Endothelial cell of umbilical vein (primary cell): ENCODE results near the gene PFN3. TPM values are rescaled to one million over a fixed set of nuclear protein-coding genes. Genes with fewer than 3 reads are reported as not detected.

ENCODE experiments used
- BruUV-seq: library from RNA; stranded (reverse); fragments of 400-500 nt; replicated peaks from 2 replicates; lab custom pipeline; 2021; lab: Mats Ljungman, UMichigan
- CTCF ChIA-PET: fragments of 300-600, 350-600 bp; sonication (Branson Sonifier 250); formaldehyde crosslinking; loops from one replicate; lab custom pipeline; 2021; ENCODE audit warnings: antibody characterized with exemption, inconsistent platforms; lab: Charles Lee
- POLR2A ChIA-PET: fragments of 300-600, 350-600 bp; sonication (Branson Sonifier 250); formaldehyde crosslinking; loops from one replicate; lab custom pipeline; 2021; ENCODE audit warnings: antibody characterized with exemption, inconsistent platforms; lab: Charles Lee
- DNase-seq: peaks from one replicate; pipeline ENCODE4 v3.0.0-alpha.2; 2011; ENCODE audit warnings: low read depth, low spot score
- FAIRE-seq: peaks from 2 replicates; lab custom pipeline; 2011; peaks lifted over from hg19 to GRCh38; lab: Jason Lieb, UNC
- H2AFZ ChIP-seq: 2 replicates; pipeline ENCODE4 v1.6.0; 2012; ENCODE audit warnings: low read depth, low read length, control low read depth, inconsistent platforms
- H3K27ac ChIP-seq: 2 replicates; pipeline ENCODE4 v1.5.1; 2011; ENCODE audit warnings: low read depth, mild to moderate bottlenecking, control low read depth, low read length, moderate library complexity; ENCODE audit not compliant: insufficient read depth
- H3K27me3 ChIP-seq, 2 experiments: 2 replicates each; pipeline versions ENCODE4 v1.6.0 to v1.6.1; 2011; ENCODE audit warnings: low read length in 2 of 2, mixed read lengths in 1 of 2; ENCODE audit not compliant: control insufficient read depth in 2 of 2, insufficient read depth in 2 of 2
- H3K36me3 ChIP-seq, 2 experiments: 2 replicates in 1 of 2; 3 replicates in 1 of 2; pipeline ENCODE4 v1.5.1; 2011; ENCODE audit warnings: low read length in 2 of 2, mild to moderate bottlenecking in 1 of 2, moderate library complexity in 1 of 2; ENCODE audit not compliant: control insufficient read depth in 2 of 2, insufficient read depth in 2 of 2; ENCODE audit errors: extremely low read depth in 1 of 2
- H3K4me1 ChIP-seq: 3 replicates; pipeline ENCODE4 v1.5.1; 2011; ENCODE audit warnings: mild to moderate bottlenecking, low read length; ENCODE audit not compliant: control insufficient read depth, insufficient read depth; ENCODE audit errors: extremely low read depth
- H3K4me2 ChIP-seq: 2 replicates; pipeline ENCODE4 v1.6.1; 2011; ENCODE audit warnings: low read length, control low read depth, mixed read lengths; ENCODE audit not compliant: insufficient read depth
- H3K4me3 ChIP-seq, 3 experiments: fragments of 200-600 bp in 1 of 3; sonication (generic), shearing (Covaris generic) in 1 of 3; replicated peaks in 1 of 3; 2 replicates each; pipeline ENCODE4 v1.5.1; 2011 to 2016; ENCODE audit warnings: control low read depth in 3 of 3, low read length in 3 of 3, mild to moderate bottlenecking in 2 of 3, inconsistent platforms in 1 of 3, low read depth in 1 of 3, moderate library complexity in 1 of 3; ENCODE audit not compliant: insufficient read depth in 1 of 3
- H3K79me2 ChIP-seq: 2 replicates; pipeline ENCODE4 v1.6.0; 2012; ENCODE audit warnings: low read length, inconsistent platforms; ENCODE audit not compliant: control insufficient read depth, insufficient read depth
- H3K9ac ChIP-seq: replicated peaks from 2 replicates; pipeline ENCODE3; 2011; ENCODE audit warnings: low read length, control low read depth; ENCODE audit not compliant: insufficient read depth; ENCODE audit errors: extremely low read depth
- H3K9me1 ChIP-seq: replicated peaks from 3 replicates; pipeline ENCODE4 v1.6.0; 2011; ENCODE audit warnings: mild to moderate bottlenecking, low read length; ENCODE audit not compliant: control insufficient read depth, insufficient read depth; ENCODE audit errors: extremely low read depth
- H3K9me3 ChIP-seq: replicated peaks from 2 replicates; pipeline ENCODE4 v1.5.1; 2012; ENCODE audit warnings: low read length, inconsistent platforms; ENCODE audit not compliant: control insufficient read depth, insufficient read depth
- H4K20me1 ChIP-seq: replicated peaks from 2 replicates; pipeline ENCODE3; 2011; ENCODE audit warnings: mild to moderate bottlenecking, low read length; ENCODE audit not compliant: control insufficient read depth, insufficient read depth; ENCODE audit errors: extremely low read depth
- EZH2 ChIP-seq: IDR thresholded peaks from 2 replicates; pipeline ENCODE4 v1.6.1; 2012; ENCODE audit warnings: borderline replicate concordance, low read depth, mild to moderate bottlenecking, moderate library complexity, low read length, inconsistent platforms; ENCODE audit not compliant: severe bottlenecking
- FOS ChIP-seq: IDR thresholded peaks from 2 replicates; pipeline ENCODE4 v1.6.1; 2011; ENCODE audit warnings: mild to moderate bottlenecking, low read length, moderate library complexity, borderline replicate concordance; ENCODE audit not compliant: insufficient read depth
- GATA2 ChIP-seq: IDR thresholded peaks from 2 replicates; pipeline ENCODE4 v1.7.0; 2011; ENCODE audit warnings: low read depth, mild to moderate bottlenecking, moderate library complexity, mixed read lengths, low read length; ENCODE audit not compliant: insufficient read length, insufficient read depth
- JUN ChIP-seq: IDR thresholded peaks from 2 replicates; pipeline ENCODE4 v1.6.1; 2011; ENCODE audit warnings: borderline replicate concordance, low read depth; ENCODE audit not compliant: insufficient read length, insufficient read depth
- MYC ChIP-seq: IDR thresholded peaks from one replicate; pipeline ENCODE4 v1.6.1; 2011; ENCODE audit warnings: mild to moderate bottlenecking, low read depth, low read length
- POLR2A ChIP-seq: IDR thresholded peaks from 2 replicates; pipeline ENCODE4 v1.6.1; 2012; ENCODE audit warnings: low read depth, mild to moderate bottlenecking, control low read depth, low read length
- POLR2AphosphoS5 ChIP-seq: IDR thresholded peaks from 2 replicates; pipeline ENCODE4 v1.6.1; 2012; ENCODE audit warnings: low read depth, mild to moderate bottlenecking, control low read depth, low read length, moderate library complexity; ENCODE audit not compliant: insufficient read depth
- dilution Hi-C: fragments of 300-500 bp; cut with MboI; formaldehyde crosslinking; loops from one replicate; pipeline ENCODE4 v1.15.0; 2019; ENCODE audit warnings: low sequenced_read_pairs; ENCODE audit not compliant: extremely low pct_ligation_motif_present
- intact Hi-C: fragments of 100-400 bp; cut with micrococcal nuclease; formaldehyde crosslinking; loops from one replicate; pipeline ENCODE4 v1.10.0; 2022
- polyA plus RNA-seq, 4 experiments: library from polyadenylated mRNA; depleted of rRNA in 3 of 4; stranded (reverse) in 3 of 4; unstranded in 1 of 4; fragments of >200 nt; gene quantifications; 2 replicates each; pipeline versions ENCODE4 v1.2.1 to v1.2.3, GENCODE V29; 2011 to 2012; ENCODE audit warnings: missing spikeins in 1 of 4
- total RNA-seq: library from RNA; stranded (reverse); gene quantifications from 2 replicates; pipeline ENCODE4 v1.2.3, GENCODE V29; 2021
- TF ChIP-seq, protein P1 (sequence below), 2 donors: IDR thresholded peaks; 1 replicate in 1 of 2; 2 replicates in 1 of 2; pipeline ENCODE4 v1.5.1; 2011; ENCODE audit warnings: low read length in 2 of 2, mild to moderate bottlenecking in 2 of 2, moderate library complexity in 2 of 2, control low read depth in 1 of 2, inconsistent platforms in 1 of 2, low read depth in 1 of 2; ENCODE audit not compliant: insufficient read depth in 1 of 2; ENCODE audit errors: extremely low read depth in 1 of 2
- TF ChIP-seq, protein P2 (sequence below): IDR thresholded peaks from 2 replicates; pipeline ENCODE4 v1.6.1; 2011; ENCODE audit not compliant: insufficient read depth, insufficient read length

Gene PFN3
- total and polyA plus RNA-seq, 2 donors (not counting 3 experiments of a cell fraction or from before 2014, with no cell fraction given): not detected

DNA sequence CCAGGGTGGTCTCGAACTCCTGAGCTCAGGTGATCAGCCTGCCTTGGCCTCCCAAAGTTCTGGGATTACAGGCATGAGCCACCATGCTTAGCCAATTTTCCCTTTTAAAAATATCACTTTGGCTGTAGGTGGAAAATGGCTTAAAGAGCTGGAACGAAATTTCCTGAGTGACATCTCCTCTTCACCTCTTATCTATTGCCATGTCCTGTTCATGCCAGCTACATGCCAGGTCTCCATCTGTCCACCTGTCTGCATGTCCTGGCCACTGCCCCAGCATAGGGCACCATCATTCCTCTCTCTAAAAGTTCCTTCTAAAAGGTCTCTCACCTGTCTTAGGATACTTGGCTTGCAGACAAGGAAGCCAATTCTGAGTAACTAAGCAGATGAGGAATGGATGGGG is 23.2 kb upstream of the PFN3 start:
- Histone ChIP-seq H3K9ac (no peak overlapping the region), H3K79me2 (peaks cover 18% of the 10 kb centered on the region), H4K20me1 (no peaks in the 10 kb centered on the region), H3K27me3 (no peaks in the 10 kb centered on the region), H3K4me2 (no peak overlapping the region), H3K4me1 (peaks cover 14% of the 10 kb centered on the region), H3K4me3 (no peak overlapping the region), H3K36me3 (no peaks in the 10 kb centered on the region), H3K9me1 (no peaks in the 10 kb centered on the region), H3K27ac (no peak overlapping the region), H3K9me3 (no peaks in the 10 kb centered on the region), H2AFZ (no peak overlapping the region)
- POLR2A ChIA-PET: no interaction called here
- TF ChIP-seq GATA2 (no peak), EZH2 (no peak), MYC (no peak), FOS (no peak), JUN (no peak), POLR2AphosphoS5 (no peak), POLR2A (no peak)
- TF ChIP-seq, protein P1, sequence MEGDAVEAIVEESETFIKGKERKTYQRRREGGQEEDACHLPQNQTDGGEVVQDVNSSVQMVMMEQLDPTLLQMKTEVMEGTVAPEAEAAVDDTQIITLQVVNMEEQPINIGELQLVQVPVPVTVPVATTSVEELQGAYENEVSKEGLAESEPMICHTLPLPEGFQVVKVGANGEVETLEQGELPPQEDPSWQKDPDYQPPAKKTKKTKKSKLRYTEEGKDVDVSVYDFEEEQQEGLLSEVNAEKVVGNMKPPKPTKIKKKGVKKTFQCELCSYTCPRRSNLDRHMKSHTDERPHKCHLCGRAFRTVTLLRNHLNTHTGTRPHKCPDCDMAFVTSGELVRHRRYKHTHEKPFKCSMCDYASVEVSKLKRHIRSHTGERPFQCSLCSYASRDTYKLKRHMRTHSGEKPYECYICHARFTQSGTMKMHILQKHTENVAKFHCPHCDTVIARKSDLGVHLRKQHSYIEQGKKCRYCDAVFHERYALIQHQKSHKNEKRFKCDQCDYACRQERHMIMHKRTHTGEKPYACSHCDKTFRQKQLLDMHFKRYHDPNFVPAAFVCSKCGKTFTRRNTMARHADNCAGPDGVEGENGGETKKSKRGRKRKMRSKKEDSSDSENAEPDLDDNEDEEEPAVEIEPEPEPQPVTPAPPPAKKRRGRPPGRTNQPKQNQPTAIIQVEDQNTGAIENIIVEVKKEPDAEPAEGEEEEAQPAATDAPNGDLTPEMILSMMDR (IDR thresholded peaks at IDR 0.05; ENCODE audit: extremely low read depth in 1 of 2, insufficient read depth in 1 of 2, low read depth in 1 of 2, low read length in 2 of 2): no peak
- TF ChIP-seq, protein P2, sequence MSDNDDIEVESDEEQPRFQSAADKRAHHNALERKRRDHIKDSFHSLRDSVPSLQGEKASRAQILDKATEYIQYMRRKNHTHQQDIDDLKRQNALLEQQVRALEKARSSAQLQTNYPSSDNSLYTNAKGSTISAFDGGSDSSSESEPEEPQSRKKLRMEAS: no peak
- dilution Hi-C loops: no loop called here
- DNase-seq (no peak), FAIRE-seq (no peak)
- BruUV-seq: no TSS peak
- intact Hi-C loops: no loop called here
- CTCF ChIA-PET: interaction anchor here (0.7 to 2.9 kb wide), 5 partner anchors 14 to 34 kb away, joined by 3 to 11 read pairs (median 5); partner anchors contain the start of gene F12
